ENCODE data around the gene ZFC3H1. TPM values are rescaled to one million over a fixed set of nuclear protein-coding genes. Genes with fewer than 3 reads are reported as not detected.
A peak's percentile ranks its signal among the peaks of the same experiment; 100 is the strongest.

Gene ZFC3H1
- total and polyA plus RNA-seq, 9 of the 15 experiments (the other 6 are each of a cell fraction or from before 2014, with no cell fraction given): 14.8 to 80.5 (median 22.1) TPM

DNA sequence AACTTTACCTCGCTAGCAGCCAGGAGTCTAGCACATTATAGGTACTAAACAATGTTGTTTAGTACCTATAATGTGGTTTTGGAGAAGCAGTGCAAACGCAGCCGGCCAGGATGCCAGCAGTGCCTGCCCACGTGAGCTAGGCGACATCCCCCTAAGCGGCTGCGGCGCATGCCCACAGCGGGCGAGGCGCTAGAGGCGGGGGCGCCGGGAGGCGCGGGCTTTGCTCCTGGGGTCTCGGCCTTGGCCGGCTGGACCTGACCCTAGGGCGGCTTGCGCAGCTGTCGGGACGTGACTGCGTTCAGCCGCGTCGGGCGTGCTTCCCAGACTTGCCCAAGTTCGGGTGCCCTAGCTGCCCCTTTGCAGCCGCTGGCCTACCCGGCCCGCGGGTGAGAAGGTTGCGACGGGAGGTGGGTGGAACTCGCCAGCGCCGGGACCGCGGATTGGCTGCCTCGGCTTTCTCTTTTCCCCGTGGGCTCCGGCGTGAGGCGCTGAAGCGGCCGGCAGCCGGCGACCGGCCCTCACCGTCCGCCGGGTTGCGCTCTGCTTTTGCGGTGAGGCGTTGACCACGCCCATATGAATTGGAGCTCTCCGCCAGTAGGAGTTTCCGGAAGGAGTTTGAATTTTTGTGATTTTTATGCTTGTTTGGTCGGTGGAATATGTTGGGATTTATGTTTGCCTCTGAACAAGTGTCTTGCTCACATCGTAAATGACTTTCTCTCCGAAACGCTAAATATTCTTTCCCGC is 22.4 kb upstream of the ZFC3H1 start, which contains the start of gene TMEM19 (continued):
- TF ChIP-seq, protein P1, sequence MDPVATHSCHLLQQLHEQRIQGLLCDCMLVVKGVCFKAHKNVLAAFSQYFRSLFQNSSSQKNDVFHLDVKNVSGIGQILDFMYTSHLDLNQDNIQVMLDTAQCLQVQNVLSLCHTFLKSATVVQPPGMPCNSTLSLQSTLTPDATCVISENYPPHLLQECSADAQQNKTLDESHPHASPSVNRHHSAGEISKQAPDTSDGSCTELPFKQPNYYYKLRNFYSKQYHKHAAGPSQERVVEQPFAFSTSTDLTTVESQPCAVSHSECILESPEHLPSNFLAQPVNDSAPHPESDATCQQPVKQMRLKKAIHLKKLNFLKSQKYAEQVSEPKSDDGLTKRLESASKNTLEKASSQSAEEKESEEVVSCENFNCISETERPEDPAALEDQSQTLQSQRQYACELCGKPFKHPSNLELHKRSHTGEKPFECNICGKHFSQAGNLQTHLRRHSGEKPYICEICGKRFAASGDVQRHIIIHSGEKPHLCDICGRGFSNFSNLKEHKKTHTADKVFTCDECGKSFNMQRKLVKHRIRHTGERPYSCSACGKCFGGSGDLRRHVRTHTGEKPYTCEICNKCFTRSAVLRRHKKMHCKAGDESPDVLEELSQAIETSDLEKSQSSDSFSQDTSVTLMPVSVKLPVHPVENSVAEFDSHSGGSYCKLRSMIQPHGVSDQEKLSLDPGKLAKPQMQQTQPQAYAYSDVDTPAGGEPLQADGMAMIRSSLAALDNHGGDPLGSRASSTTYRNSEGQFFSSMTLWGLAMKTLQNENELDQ (CRISPR knock-in tag; IDR thresholded peaks at IDR 0.05; ENCODE audit: borderline replicate concordance): 0 out of 2 replicates have a peak, but pooled peaks have one; percentile 65
- TF ChIP-seq, protein P2, sequence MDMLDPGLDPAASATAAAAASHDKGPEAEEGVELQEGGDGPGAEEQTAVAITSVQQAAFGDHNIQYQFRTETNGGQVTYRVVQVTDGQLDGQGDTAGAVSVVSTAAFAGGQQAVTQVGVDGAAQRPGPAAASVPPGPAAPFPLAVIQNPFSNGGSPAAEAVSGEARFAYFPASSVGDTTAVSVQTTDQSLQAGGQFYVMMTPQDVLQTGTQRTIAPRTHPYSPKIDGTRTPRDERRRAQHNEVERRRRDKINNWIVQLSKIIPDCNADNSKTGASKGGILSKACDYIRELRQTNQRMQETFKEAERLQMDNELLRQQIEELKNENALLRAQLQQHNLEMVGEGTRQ (CRISPR knock-in tag; IDR thresholded peaks at IDR 0.05): peak; percentile 89
- TF ChIP-seq, protein P3, sequence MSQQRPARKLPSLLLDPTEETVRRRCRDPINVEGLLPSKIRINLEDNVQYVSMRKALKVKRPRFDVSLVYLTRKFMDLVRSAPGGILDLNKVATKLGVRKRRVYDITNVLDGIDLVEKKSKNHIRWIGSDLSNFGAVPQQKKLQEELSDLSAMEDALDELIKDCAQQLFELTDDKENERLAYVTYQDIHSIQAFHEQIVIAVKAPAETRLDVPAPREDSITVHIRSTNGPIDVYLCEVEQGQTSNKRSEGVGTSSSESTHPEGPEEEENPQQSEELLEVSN (IDR thresholded peaks at IDR 0.05; ENCODE audit: borderline replicate concordance in 1 of 2, extremely low read depth in 1 of 2, insufficient read depth in 1 of 2, insufficient read length in 1 of 2, low read depth in 1 of 2, low read length in 1 of 2, poor library complexity in 1 of 2, severe bottlenecking in 1 of 2): peak; percentile 91 to 92
- TF ChIP-seq, protein P4, sequence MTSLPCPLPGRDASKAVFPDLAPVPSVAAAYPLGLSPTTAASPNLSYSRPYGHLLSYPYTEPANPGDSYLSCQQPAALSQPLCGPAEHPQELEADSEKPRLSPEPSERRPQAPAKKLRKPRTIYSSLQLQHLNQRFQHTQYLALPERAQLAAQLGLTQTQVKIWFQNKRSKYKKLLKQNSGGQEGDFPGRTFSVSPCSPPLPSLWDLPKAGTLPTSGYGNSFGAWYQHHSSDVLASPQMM (CRISPR knock-in tag; IDR thresholded peaks at IDR 0.05): no peak
- TF ChIP-seq SMAD3 (CRISPR knock-in tag; conservative IDR thresholded peaks at IDR 0.05) (0 out of 2 replicates have a peak, but pooled peaks have one; percentile 25), NFRKB (IDR thresholded peaks at IDR 0.05; ENCODE audit: low read depth) (no peak), PML (IDR thresholded peaks at IDR 0.05; ENCODE audit: low read length) (peak; percentile 63), PCBP1 (IDR thresholded peaks at IDR 0.05; ENCODE audit: low read depth, low read length, poor library complexity, severe bottlenecking) (peak; percentile 17), SAFB (IDR thresholded peaks at IDR 0.05; ENCODE audit: borderline replicate concordance, low read depth, low read length) (peak; percentile 86), ETV5 (CRISPR knock-in tag; IDR thresholded peaks at IDR 0.05; ENCODE audit: low read depth) (peak; percentile 44; the same call in 1 of the 2 replicates), RBFOX2 (IDR thresholded peaks at IDR 0.05; ENCODE audit: low read depth, low read length) (peak; percentile 97), ZNF583 (CRISPR knock-in tag; IDR thresholded peaks at IDR 0.05) (peak; percentile 49; the same call in 1 of the 2 replicates)
- TF ChIP-seq, protein P5, sequence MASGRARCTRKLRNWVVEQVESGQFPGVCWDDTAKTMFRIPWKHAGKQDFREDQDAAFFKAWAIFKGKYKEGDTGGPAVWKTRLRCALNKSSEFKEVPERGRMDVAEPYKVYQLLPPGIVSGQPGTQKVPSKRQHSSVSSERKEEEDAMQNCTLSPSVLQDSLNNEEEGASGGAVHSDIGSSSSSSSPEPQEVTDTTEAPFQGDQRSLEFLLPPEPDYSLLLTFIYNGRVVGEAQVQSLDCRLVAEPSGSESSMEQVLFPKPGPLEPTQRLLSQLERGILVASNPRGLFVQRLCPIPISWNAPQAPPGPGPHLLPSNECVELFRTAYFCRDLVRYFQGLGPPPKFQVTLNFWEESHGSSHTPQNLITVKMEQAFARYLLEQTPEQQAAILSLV (tag; IDR thresholded peaks at IDR 0.05): no peak
- TF ChIP-seq, protein P6, sequence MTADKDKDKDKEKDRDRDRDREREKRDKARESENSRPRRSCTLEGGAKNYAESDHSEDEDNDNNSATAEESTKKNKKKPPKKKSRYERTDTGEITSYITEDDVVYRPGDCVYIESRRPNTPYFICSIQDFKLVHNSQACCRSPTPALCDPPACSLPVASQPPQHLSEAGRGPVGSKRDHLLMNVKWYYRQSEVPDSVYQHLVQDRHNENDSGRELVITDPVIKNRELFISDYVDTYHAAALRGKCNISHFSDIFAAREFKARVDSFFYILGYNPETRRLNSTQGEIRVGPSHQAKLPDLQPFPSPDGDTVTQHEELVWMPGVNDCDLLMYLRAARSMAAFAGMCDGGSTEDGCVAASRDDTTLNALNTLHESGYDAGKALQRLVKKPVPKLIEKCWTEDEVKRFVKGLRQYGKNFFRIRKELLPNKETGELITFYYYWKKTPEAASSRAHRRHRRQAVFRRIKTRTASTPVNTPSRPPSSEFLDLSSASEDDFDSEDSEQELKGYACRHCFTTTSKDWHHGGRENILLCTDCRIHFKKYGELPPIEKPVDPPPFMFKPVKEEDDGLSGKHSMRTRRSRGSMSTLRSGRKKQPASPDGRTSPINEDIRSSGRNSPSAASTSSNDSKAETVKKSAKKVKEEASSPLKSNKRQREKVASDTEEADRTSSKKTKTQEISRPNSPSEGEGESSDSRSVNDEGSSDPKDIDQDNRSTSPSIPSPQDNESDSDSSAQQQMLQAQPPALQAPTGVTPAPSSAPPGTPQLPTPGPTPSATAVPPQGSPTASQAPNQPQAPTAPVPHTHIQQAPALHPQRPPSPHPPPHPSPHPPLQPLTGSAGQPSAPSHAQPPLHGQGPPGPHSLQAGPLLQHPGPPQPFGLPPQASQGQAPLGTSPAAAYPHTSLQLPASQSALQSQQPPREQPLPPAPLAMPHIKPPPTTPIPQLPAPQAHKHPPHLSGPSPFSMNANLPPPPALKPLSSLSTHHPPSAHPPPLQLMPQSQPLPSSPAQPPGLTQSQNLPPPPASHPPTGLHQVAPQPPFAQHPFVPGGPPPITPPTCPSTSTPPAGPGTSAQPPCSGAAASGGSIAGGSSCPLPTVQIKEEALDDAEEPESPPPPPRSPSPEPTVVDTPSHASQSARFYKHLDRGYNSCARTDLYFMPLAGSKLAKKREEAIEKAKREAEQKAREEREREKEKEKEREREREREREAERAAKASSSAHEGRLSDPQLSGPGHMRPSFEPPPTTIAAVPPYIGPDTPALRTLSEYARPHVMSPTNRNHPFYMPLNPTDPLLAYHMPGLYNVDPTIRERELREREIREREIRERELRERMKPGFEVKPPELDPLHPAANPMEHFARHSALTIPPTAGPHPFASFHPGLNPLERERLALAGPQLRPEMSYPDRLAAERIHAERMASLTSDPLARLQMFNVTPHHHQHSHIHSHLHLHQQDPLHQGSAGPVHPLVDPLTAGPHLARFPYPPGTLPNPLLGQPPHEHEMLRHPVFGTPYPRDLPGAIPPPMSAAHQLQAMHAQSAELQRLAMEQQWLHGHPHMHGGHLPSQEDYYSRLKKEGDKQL (CRISPR knock-in tag; IDR thresholded peaks at IDR 0.05; ENCODE audit: borderline replicate concordance): no peak

Data from K562 (cell line).